ENCODE results near the gene MTMR11. TPM values are rescaled to one million over a fixed set of nuclear protein-coding genes. Genes with fewer than 3 reads are reported as not detected.

Gene MTMR11
- total and polyA plus RNA-seq, 12 donors: 0.95 to 5.3 (median 2.5) TPM

DNA sequence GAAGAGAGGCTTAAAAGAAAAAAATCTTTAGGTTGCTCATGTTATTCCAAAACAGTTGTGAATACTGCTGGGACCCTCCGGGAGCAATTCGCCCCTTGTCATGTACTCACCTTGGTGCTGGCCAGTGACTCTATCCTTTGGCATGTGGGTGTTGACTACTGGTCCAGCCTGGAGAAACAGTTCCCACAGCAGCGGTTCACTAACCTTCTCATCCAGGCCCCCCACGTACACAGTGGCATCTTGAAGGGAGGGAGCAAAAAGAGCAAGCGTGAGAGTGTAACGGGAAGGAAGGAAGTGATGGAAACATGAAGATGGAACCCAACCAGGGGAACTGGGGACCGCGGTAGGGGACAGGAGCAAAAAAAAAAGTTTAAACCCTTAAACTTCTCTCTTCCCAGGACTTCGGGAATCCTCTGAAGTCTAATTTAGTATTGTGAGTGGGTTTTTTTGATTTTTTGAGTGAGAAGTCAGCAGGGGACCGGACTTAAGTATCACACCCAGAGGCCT is 9.6 kb downstream of the MTMR11 start:
- no peak for DNase-seq
- Histone ChIP-seq H3K4me3 (peak overlapping the region; percentile 69 to 98 (median 88)), H3K4me1 (peaks cover 5 to 51% (median 33%) of the 10 kb centered on the region in 9 donors), H3K36me3 (peaks cover 0 to 71% (median 44%) of the 10 kb centered on the region in 9 donors), H3K27ac (peak overlapping the region; percentile 91 to 98 (median 96)), H3K9me3 (no peaks in the 10 kb centered on the region), H3K27me3 (no peaks in the 10 kb centered on the region)
- ATAC-seq: no peak
- TF ChIP-seq, protein P1, sequence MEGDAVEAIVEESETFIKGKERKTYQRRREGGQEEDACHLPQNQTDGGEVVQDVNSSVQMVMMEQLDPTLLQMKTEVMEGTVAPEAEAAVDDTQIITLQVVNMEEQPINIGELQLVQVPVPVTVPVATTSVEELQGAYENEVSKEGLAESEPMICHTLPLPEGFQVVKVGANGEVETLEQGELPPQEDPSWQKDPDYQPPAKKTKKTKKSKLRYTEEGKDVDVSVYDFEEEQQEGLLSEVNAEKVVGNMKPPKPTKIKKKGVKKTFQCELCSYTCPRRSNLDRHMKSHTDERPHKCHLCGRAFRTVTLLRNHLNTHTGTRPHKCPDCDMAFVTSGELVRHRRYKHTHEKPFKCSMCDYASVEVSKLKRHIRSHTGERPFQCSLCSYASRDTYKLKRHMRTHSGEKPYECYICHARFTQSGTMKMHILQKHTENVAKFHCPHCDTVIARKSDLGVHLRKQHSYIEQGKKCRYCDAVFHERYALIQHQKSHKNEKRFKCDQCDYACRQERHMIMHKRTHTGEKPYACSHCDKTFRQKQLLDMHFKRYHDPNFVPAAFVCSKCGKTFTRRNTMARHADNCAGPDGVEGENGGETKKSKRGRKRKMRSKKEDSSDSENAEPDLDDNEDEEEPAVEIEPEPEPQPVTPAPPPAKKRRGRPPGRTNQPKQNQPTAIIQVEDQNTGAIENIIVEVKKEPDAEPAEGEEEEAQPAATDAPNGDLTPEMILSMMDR (IDR thresholded peaks at IDR 0.05): no peak
- 1 to 2% methylated on average over 10 of the region's 10 CpGs for WGBS, 2 donors
- intact Hi-C loops (cut with DNase I): loop anchor here in 3 of 10 donors (2.0 to 5.0 kb wide), 2 partner anchors 35 to 38 kb away; no protein-coding TSS in a partner anchor

DNA sequence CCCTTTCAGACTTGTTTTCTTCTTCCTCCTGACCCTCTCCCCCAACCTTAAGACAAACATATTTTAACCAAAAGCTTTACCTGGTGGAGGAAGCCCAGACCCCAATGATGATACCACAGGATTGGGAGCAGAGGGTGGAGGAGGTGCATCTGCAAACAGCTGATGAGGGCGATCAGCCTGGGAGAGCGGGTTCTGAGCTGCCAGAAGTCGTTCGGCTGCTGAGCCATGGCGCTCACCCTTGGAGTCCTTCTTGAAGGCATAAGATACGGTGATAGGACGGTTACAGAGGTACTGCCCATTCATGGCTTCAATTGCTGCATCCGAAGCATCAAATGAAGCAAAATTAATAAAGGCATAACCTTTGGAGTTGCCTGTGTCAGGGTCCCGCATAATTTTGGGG is 10.4 kb downstream of the MTMR11 start:
- Histone ChIP-seq H3K9me3 (no peaks in the 10 kb centered on the region), H3K4me3 (peak overlapping the region in 6 of 10 donors; percentile 69 to 98 (median 88)), H3K36me3 (peaks cover 0 to 71% (median 44%) of the 10 kb centered on the region in 9 donors), H3K27me3 (no peaks in the 10 kb centered on the region), H3K27ac (no peak overlapping the region), H3K4me1 (peaks cover 5 to 51% (median 33%) of the 10 kb centered on the region in 9 donors)
- ATAC-seq: no peak
- 91 to 93% methylated on average over 9 of the region's 9 CpGs for WGBS, 2 donors
- TF ChIP-seq, protein P1 (IDR thresholded peaks at IDR 0.05): no peak
- DNase-seq: no peak
- intact Hi-C loops (cut with DNase I): loop anchor here in 3 of 10 donors (2.0 to 5.0 kb wide), 2 partner anchors 34 to 37 kb away; no protein-coding TSS in a partner anchor

DNA sequence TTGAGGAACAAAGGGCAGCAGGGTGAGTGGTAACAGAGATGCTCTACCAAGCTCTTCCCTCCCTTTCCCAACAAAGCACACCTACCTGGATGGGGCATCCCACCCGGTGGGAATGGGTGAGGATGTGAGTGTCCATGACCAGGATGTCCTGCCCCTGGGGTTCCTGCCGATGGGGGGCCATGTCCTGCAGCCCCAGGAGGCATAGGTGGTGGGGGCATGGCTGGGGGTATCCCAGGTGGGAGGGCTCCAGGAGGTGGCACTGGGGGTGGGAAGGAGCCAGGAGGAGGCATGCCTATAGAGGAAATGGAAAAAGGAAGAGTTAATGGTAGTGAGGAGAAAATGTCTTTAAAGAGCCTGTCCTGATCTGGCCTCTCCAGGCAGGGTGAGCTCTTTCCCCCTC is 10.9 kb downstream of the MTMR11 start:
- H3K36me3 ChIP-seq: peaks cover 0 to 68% (median 44%) of the 10 kb centered on the region in 9 donors
- peak overlapping the region in 1 of 10 donors; percentile 98 for H3K4me3 ChIP-seq
- no peaks in the 10 kb centered on the region for H3K27me3 ChIP-seq
- no peak overlapping the region for H3K27ac ChIP-seq
- TF ChIP-seq, protein P1 (IDR thresholded peaks at IDR 0.05): no peak
- ATAC-seq (no peak), DNase-seq (no peak)
- intact Hi-C loops (cut with DNase I): loop anchor here in 3 of 10 donors (2.0 to 5.0 kb wide), 2 partner anchors 33 to 37 kb away; no protein-coding TSS in a partner anchor
- peaks cover 5 to 51% (median 33%) of the 10 kb centered on the region in 9 donors for H3K4me1 ChIP-seq
- H3K9me3 ChIP-seq: no peaks in the 10 kb centered on the region
- 78 to 93% methylated on average over 2 of the region's 2 CpGs for WGBS, 2 donors

GRCh38 chr1:149925345-149925744 is 11.3 kb downstream of the MTMR11 start:
- no peak for DNase-seq
- TF ChIP-seq, protein P1 (IDR thresholded peaks at IDR 0.05): no peak
- WGBS, 2 donors: 50 to 52% methylated on average over 3 of the region's 3 CpGs
- peaks cover 5 to 47% (median 33%) of the 10 kb centered on the region in 9 donors for H3K4me1 ChIP-seq
- ATAC-seq: no peak
- no peak overlapping the region for H3K27ac ChIP-seq
- no peak overlapping the region for H3K4me3 ChIP-seq
- intact Hi-C loops (cut with DNase I): loop anchor here in 2 of 10 donors (5.0 kb wide), 1 partner anchor 33 kb away; no protein-coding TSS in a partner anchor
- H3K27me3 ChIP-seq: no peaks in the 10 kb centered on the region
- peaks cover 0 to 64% (median 44%) of the 10 kb centered on the region in 9 donors for H3K36me3 ChIP-seq
- H3K9me3 ChIP-seq: no peaks in the 10 kb centered on the region
